Endothelial cell of umbilical vein (primary cell): ENCODE results near the gene KCNS3. TPM values are rescaled to one million over a fixed set of nuclear protein-coding genes. Genes with fewer than 3 reads are reported as not detected.
A peak's percentile ranks its signal among the peaks of the same experiment; 100 is the strongest.

Experiments
- BruUV-seq: library from RNA; stranded (reverse); fragments of 400-500 nt; replicated peaks from 2 replicates; lab custom pipeline; 2021; lab: Mats Ljungman, UMichigan
- CTCF ChIA-PET: fragments of 300-600, 350-600 bp; sonication (Branson Sonifier 250); formaldehyde crosslinking; loops from one replicate; lab custom pipeline; 2021; ENCODE audit warnings: antibody characterized with exemption, inconsistent platforms; lab: Charles Lee
- POLR2A ChIA-PET: fragments of 300-600, 350-600 bp; sonication (Branson Sonifier 250); formaldehyde crosslinking; loops from one replicate; lab custom pipeline; 2021; ENCODE audit warnings: antibody characterized with exemption, inconsistent platforms; lab: Charles Lee
- DNase-seq: peaks from one replicate; pipeline ENCODE4 v3.0.0-alpha.2; 2011; ENCODE audit warnings: low read depth, low spot score
- FAIRE-seq: peaks from 2 replicates; lab custom pipeline; 2011; peaks lifted over from hg19 to GRCh38; lab: Jason Lieb, UNC
- H2AFZ ChIP-seq: 2 replicates; pipeline ENCODE4 v1.6.0; 2012; ENCODE audit warnings: low read depth, low read length, control low read depth, inconsistent platforms
- H3K27ac ChIP-seq: 2 replicates; pipeline ENCODE4 v1.5.1; 2011; ENCODE audit warnings: low read depth, mild to moderate bottlenecking, control low read depth, low read length, moderate library complexity; ENCODE audit not compliant: insufficient read depth
- H3K27me3 ChIP-seq, 2 experiments: 2 replicates each; pipeline versions ENCODE4 v1.6.0 to v1.6.1; 2011; ENCODE audit warnings: low read length in 2 of 2, mixed read lengths in 1 of 2; ENCODE audit not compliant: control insufficient read depth in 2 of 2, insufficient read depth in 2 of 2
- H3K36me3 ChIP-seq, 2 experiments: 2 replicates in 1 of 2; 3 replicates in 1 of 2; pipeline ENCODE4 v1.5.1; 2011; ENCODE audit warnings: low read length in 2 of 2, mild to moderate bottlenecking in 1 of 2, moderate library complexity in 1 of 2; ENCODE audit not compliant: control insufficient read depth in 2 of 2, insufficient read depth in 2 of 2; ENCODE audit errors: extremely low read depth in 1 of 2
- H3K4me1 ChIP-seq: 3 replicates; pipeline ENCODE4 v1.5.1; 2011; ENCODE audit warnings: mild to moderate bottlenecking, low read length; ENCODE audit not compliant: control insufficient read depth, insufficient read depth; ENCODE audit errors: extremely low read depth
- H3K4me2 ChIP-seq: 2 replicates; pipeline ENCODE4 v1.6.1; 2011; ENCODE audit warnings: low read length, control low read depth, mixed read lengths; ENCODE audit not compliant: insufficient read depth
- H3K4me3 ChIP-seq, 3 experiments: fragments of 200-600 bp in 1 of 3; sonication (generic), shearing (Covaris generic) in 1 of 3; replicated peaks in 1 of 3; 2 replicates each; pipeline ENCODE4 v1.5.1; 2011 to 2016; ENCODE audit warnings: control low read depth in 3 of 3, low read length in 3 of 3, mild to moderate bottlenecking in 2 of 3, inconsistent platforms in 1 of 3, low read depth in 1 of 3, moderate library complexity in 1 of 3; ENCODE audit not compliant: insufficient read depth in 1 of 3
- H3K79me2 ChIP-seq: 2 replicates; pipeline ENCODE4 v1.6.0; 2012; ENCODE audit warnings: low read length, inconsistent platforms; ENCODE audit not compliant: control insufficient read depth, insufficient read depth
- H3K9ac ChIP-seq: replicated peaks from 2 replicates; pipeline ENCODE3; 2011; ENCODE audit warnings: low read length, control low read depth; ENCODE audit not compliant: insufficient read depth; ENCODE audit errors: extremely low read depth
- H3K9me1 ChIP-seq: replicated peaks from 3 replicates; pipeline ENCODE4 v1.6.0; 2011; ENCODE audit warnings: mild to moderate bottlenecking, low read length; ENCODE audit not compliant: control insufficient read depth, insufficient read depth; ENCODE audit errors: extremely low read depth
- H3K9me3 ChIP-seq: replicated peaks from 2 replicates; pipeline ENCODE4 v1.5.1; 2012; ENCODE audit warnings: low read length, inconsistent platforms; ENCODE audit not compliant: control insufficient read depth, insufficient read depth
- H4K20me1 ChIP-seq: replicated peaks from 2 replicates; pipeline ENCODE3; 2011; ENCODE audit warnings: mild to moderate bottlenecking, low read length; ENCODE audit not compliant: control insufficient read depth, insufficient read depth; ENCODE audit errors: extremely low read depth
- GATA2 ChIP-seq: IDR thresholded peaks from 2 replicates; pipeline ENCODE4 v1.7.0; 2011; ENCODE audit warnings: low read depth, mild to moderate bottlenecking, moderate library complexity, mixed read lengths, low read length; ENCODE audit not compliant: insufficient read length, insufficient read depth
- JUN ChIP-seq: IDR thresholded peaks from 2 replicates; pipeline ENCODE4 v1.6.1; 2011; ENCODE audit warnings: borderline replicate concordance, low read depth; ENCODE audit not compliant: insufficient read length, insufficient read depth
- MAX ChIP-seq: IDR thresholded peaks from 2 replicates; pipeline ENCODE4 v1.6.1; 2011; ENCODE audit not compliant: insufficient read depth, insufficient read length
- POLR2A ChIP-seq: IDR thresholded peaks from 2 replicates; pipeline ENCODE4 v1.6.1; 2012; ENCODE audit warnings: low read depth, mild to moderate bottlenecking, control low read depth, low read length
- POLR2AphosphoS5 ChIP-seq: IDR thresholded peaks from 2 replicates; pipeline ENCODE4 v1.6.1; 2012; ENCODE audit warnings: low read depth, mild to moderate bottlenecking, control low read depth, low read length, moderate library complexity; ENCODE audit not compliant: insufficient read depth
- dilution Hi-C: fragments of 300-500 bp; cut with MboI; formaldehyde crosslinking; loops from one replicate; pipeline ENCODE4 v1.15.0; 2019; ENCODE audit warnings: low sequenced_read_pairs; ENCODE audit not compliant: extremely low pct_ligation_motif_present
- intact Hi-C: fragments of 100-400 bp; cut with micrococcal nuclease; formaldehyde crosslinking; loops from one replicate; pipeline ENCODE4 v1.10.0; 2022
- polyA plus RNA-seq, 4 experiments: library from polyadenylated mRNA; depleted of rRNA in 3 of 4; stranded (reverse) in 3 of 4; unstranded in 1 of 4; fragments of >200 nt; gene quantifications; 2 replicates each; pipeline versions ENCODE4 v1.2.1 to v1.2.3, GENCODE V29; 2011 to 2012; ENCODE audit warnings: missing spikeins in 1 of 4
- total RNA-seq: library from RNA; stranded (reverse); gene quantifications from 2 replicates; pipeline ENCODE4 v1.2.3, GENCODE V29; 2021
- TF ChIP-seq, protein P1 (sequence below), 2 donors: IDR thresholded peaks; 1 replicate in 1 of 2; 2 replicates in 1 of 2; pipeline ENCODE4 v1.5.1; 2011; ENCODE audit warnings: low read length in 2 of 2, mild to moderate bottlenecking in 2 of 2, moderate library complexity in 2 of 2, control low read depth in 1 of 2, inconsistent platforms in 1 of 2, low read depth in 1 of 2; ENCODE audit not compliant: insufficient read depth in 1 of 2; ENCODE audit errors: extremely low read depth in 1 of 2

The KCNS3 gene
- total and polyA plus RNA-seq, 2 donors (not counting 3 experiments of a cell fraction or from before 2014, with no cell fraction given), result 0.75 to 2.4 TPM

DNA sequence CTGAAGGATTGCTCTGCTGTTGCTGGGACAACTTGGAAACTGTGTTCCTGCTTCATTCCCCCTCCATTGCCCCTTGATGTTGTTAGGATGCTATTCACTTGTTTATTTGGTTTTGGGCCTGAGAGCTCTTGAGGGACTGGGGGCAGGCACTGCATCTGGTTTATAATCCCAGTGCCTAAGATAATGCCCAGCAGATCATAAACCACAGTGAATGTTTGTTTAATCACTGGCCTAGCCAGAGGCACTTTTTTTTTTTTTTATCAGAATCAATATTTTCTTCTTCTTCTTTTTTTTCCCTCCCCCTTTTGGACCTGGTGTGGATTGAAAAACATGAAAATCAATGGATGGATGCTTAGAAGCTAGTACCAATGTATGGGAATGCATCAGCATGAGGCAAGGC, 38.1 kb downstream of the KCNS3 start:
- no peaks in the 10 kb centered on the region for H4K20me1 ChIP-seq
- H3K4me1 ChIP-seq, result no peaks in the 10 kb centered on the region
- intact Hi-C loops (no loop called here), dilution Hi-C loops (no loop called here)
- FAIRE-seq (no peak), DNase-seq (no peak)
- H3K27me3 ChIP-seq, result no peaks in the 10 kb centered on the region
- ChIA-PET POLR2A (no interaction called here), CTCF (no interaction called here)
- H3K9me3 ChIP-seq, result no peaks in the 10 kb centered on the region
- no peak overlapping the region for H3K9ac ChIP-seq
- no peaks in the 10 kb centered on the region for H3K79me2 ChIP-seq
- no peak overlapping the region for H3K4me2 ChIP-seq
- no TSS peak for BruUV-seq
- no peaks in the 10 kb centered on the region for H3K9me1 ChIP-seq
- no peak overlapping the region for H3K27ac ChIP-seq
- no peak for TF ChIP-seq POLR2AphosphoS5
- no peak for TF ChIP-seq POLR2A
- H3K4me3 ChIP-seq, result no peak overlapping the region
- no peaks in the 10 kb centered on the region for H3K36me3 ChIP-seq
- no peak overlapping the region for H2AFZ ChIP-seq

DNA sequence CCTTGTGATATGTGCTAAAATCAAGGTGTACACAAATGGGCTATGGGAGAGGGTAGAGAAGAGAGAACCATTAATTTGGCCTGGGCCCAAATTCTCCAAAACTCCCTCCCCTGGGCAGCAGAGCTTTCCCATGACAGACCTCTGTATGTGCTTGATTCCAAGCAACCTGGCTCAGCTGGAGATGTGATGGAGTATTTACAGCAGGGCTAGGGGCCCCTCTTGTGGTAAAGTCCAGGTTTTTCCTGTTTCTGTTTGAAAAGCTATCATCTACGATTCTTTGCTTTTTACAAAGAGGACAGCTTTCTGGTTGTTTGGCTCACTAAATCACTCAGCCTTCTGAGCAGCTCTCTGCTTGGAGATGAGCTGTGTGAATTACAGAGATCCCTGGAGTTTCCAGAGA, 40.3 kb downstream of the KCNS3 start:
- DNase-seq (no peak), FAIRE-seq (peak; percentile 50)
- intact Hi-C loops (no loop called here), dilution Hi-C loops (no loop called here)
- ChIA-PET CTCF (no interaction called here), POLR2A (no interaction called here)
- BruUV-seq, result no TSS peak
- H3K4me3 ChIP-seq, result no peak overlapping the region
- no peaks in the 10 kb centered on the region for H4K20me1 ChIP-seq
- no peaks in the 10 kb centered on the region for H3K9me1 ChIP-seq
- H3K36me3 ChIP-seq, result no peaks in the 10 kb centered on the region
- no peak overlapping the region for H3K4me2 ChIP-seq
- no peak overlapping the region for H3K27ac ChIP-seq
- H3K9ac ChIP-seq, result no peak overlapping the region
- no peak overlapping the region for H2AFZ ChIP-seq
- H3K4me1 ChIP-seq, result no peaks in the 10 kb centered on the region
- TF ChIP-seq POLR2A (no peak), MAX (no peak), JUN (no peak), GATA2 (no peak)
- TF ChIP-seq, protein P1, sequence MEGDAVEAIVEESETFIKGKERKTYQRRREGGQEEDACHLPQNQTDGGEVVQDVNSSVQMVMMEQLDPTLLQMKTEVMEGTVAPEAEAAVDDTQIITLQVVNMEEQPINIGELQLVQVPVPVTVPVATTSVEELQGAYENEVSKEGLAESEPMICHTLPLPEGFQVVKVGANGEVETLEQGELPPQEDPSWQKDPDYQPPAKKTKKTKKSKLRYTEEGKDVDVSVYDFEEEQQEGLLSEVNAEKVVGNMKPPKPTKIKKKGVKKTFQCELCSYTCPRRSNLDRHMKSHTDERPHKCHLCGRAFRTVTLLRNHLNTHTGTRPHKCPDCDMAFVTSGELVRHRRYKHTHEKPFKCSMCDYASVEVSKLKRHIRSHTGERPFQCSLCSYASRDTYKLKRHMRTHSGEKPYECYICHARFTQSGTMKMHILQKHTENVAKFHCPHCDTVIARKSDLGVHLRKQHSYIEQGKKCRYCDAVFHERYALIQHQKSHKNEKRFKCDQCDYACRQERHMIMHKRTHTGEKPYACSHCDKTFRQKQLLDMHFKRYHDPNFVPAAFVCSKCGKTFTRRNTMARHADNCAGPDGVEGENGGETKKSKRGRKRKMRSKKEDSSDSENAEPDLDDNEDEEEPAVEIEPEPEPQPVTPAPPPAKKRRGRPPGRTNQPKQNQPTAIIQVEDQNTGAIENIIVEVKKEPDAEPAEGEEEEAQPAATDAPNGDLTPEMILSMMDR (IDR thresholded peaks at IDR 0.05; ENCODE audit: extremely low read depth in 1 of 2, insufficient read depth in 1 of 2, low read depth in 1 of 2, low read length in 2 of 2), result no peak
- no peaks in the 10 kb centered on the region for H3K79me2 ChIP-seq
- H3K9me3 ChIP-seq, result no peaks in the 10 kb centered on the region
- no peaks in the 10 kb centered on the region for H3K27me3 ChIP-seq
